Measurements from ENCODE around the gene UMPS. TPM values are rescaled to one million over a fixed set of nuclear protein-coding genes. Genes with fewer than 3 reads are reported as not detected.

Gene UMPS
- total and polyA plus RNA-seq, 2 experiments from 2014 or later = 44.1 to 48.8 TPM

DNA sequence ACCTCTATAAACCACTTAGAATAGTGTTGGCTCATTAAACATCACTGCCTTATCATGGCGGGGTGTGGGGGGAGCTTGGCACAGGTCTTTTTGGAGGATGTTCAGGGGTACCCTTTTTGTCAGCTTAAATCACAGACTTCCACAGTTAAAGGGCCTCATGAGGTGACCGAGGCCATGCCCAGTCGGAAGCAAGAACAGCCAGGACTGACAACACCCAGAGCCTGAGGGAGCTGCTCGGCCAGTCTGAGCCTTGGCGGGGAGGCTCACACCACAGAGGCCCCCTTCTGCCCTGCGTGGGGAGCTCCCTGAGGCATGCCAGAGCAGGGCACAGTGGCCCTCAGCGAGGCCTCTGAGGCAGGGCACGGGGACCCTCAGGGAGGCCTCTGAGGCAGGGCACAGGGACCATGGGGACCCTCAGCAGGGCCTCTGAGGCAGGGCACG, 49.5 kb downstream of the UMPS start:
- H3K27me3 Mint-ChIP-seq (ENCODE audit: insufficient read depth, low read depth, poor library complexity) = peaks cover 5% of the 10 kb centered on the region
- peaks cover 55% of the 10 kb centered on the region for H3K4me1 Mint-ChIP-seq
- ATAC-seq (no peak; the same call in 1 of the 3 replicates), DNase-seq (ENCODE audit: low spot score) (no peak)
- Histone ChIP-seq H4K20me1 (replicated peaks; ENCODE audit: insufficient read depth) (peaks cover 3% of the 10 kb centered on the region), H3K4me2 (no peak overlapping the region), H3K9me2 (ENCODE audit: insufficient read depth) (no peaks in the 10 kb centered on the region), H3K27ac (ENCODE audit: low read depth) (peak overlapping the region; percentile 66; the same call in 1 of the 2 replicates), H3K27me3 (ENCODE audit: insufficient read depth) (no peaks in the 10 kb centered on the region), H3K36me3 (ENCODE audit: insufficient read depth) (peaks cover 3% of the 10 kb centered on the region; the same call in 1 of the 2 replicates), H3F3A (replicated peaks; ENCODE audit: low read depth) (0 out of 2 replicates have a peak, but pooled peaks cover 14% of the 10 kb centered on the region), H3K79me2 (replicated peaks; ENCODE audit: insufficient read depth) (peaks cover 36% of the 10 kb centered on the region), H2AFZ (no peak overlapping the region), H3K4me1 (ENCODE audit: insufficient read depth) (peaks cover 36% of the 10 kb centered on the region), H3K4me3 (no peak overlapping the region)
- peaks cover 26% of the 10 kb centered on the region for H3K36me3 Mint-ChIP-seq (ENCODE audit: low read depth)
- peak overlapping the region; percentile 10; the same call in 1 of the 2 replicates for H3K27ac Mint-ChIP-seq
- no peak overlapping the region for H3K4me3 Mint-ChIP-seq
- TF ChIP-seq ETS1 (IDR thresholded peaks at IDR 0.05) (no peak), NANOG (IDR thresholded peaks at IDR 0.05; ENCODE audit: borderline replicate concordance) (no peak), ZNF331 (CRISPR knock-in tag; IDR thresholded peaks at IDR 0.05; ENCODE audit: low read depth) (no peak), ZNF462 (CRISPR knock-in tag; IDR thresholded peaks at IDR 0.05) (no peak), STAT1 (IDR thresholded peaks at IDR 0.05; ENCODE audit: unreplicated experiment) (no peak), REST (IDR thresholded peaks at IDR 0.05; ENCODE audit: unreplicated experiment) (no peak), EZH2 (IDR thresholded peaks at IDR 0.05; ENCODE audit: low read depth, unreplicated experiment) (no peak), EZH2phosphoT487 (IDR thresholded peaks at IDR 0.05; ENCODE audit: unreplicated experiment) (no peak), CREB1 (CRISPR knock-in tag; IDR thresholded peaks at IDR 0.05; ENCODE audit: low read depth) (no peak)
- H3K9me3 Mint-ChIP-seq = no peaks in the 10 kb centered on the region

Measured in GM23338 (cell line).